GM18502 (cell line): ENCODE results near the gene KCNIP4.

Source experiments
- ATAC-seq: cut with Tn5 transposase; IDR thresholded peaks from one replicate; pipeline ENCODE4 v1.9.1; 2021; ENCODE audit warnings: mild to moderate bottlenecking; ENCODE audit not compliant: unreplicated experiment, poor library complexity

Gene KCNIP4

DNA sequence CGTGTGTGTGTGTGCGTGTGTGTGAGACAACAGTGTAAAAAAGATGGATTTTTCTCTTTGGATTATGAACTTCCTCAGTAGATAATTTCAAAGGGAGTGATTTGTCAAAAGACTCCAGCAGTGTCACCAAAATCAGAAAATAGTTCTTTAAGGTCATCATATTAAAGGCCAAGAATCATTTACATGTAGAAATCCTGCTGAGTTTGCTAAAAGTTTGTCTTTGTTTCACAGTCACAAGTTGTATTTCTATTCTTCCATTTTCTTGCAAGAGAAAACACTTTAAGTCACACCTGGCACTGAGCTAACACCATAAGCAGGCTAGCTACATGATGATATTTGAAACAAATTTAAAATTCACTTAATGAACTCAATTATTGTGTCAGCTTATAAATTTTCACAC lies 1025.6 kb downstream of the KCNIP4 start:
- ATAC-seq, result no peak

DNA sequence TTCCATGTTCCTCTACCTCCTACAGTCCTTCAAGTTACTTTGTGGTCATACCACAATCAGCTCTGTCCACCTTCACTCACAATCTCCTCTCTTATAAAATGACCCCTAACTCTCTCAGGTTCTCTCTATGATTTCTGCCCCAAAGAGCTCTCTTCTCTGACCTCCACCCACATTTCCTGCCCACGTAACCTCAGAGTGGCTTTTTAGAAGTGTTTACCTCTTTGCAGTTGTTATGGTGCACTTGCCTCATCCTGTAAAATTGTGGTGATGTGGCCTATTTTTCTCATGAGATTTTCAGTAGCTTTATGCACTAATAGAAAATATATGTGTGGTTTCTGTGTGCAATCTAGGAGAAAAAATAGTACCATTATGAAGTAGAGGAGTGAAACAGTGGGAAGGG lies 1032.5 kb downstream of the KCNIP4 start:
- no peak for ATAC-seq

GRCh38 chr4:20904966-20905365 lies 1043.6 kb downstream of the KCNIP4 start:
- no peak for ATAC-seq

DNA sequence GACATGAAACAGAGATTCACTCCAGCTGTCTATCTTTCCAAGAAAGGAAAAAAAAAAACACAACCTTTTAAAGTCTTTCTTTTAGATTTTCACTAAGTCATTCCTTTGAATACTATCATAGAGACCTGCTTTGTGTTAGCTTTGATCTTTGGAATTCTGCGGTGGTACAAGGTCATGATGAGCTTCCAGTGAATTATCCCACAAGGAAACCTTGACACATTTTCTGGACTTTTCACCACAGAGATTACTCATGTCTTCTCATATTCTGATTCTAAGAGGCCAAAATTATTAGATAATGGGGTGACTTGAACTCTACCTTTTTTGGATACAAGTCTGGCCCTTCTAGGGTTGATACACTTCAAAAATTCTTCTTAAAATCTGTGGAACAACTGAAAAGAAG lies 1046.7 kb downstream of the KCNIP4 start:
- ATAC-seq, result no peak

- no peak for ATAC-seq
These were observed 1049.0 kb downstream of the KCNIP4 start for GRCh38 chr4:20899591-20899990.

DNA sequence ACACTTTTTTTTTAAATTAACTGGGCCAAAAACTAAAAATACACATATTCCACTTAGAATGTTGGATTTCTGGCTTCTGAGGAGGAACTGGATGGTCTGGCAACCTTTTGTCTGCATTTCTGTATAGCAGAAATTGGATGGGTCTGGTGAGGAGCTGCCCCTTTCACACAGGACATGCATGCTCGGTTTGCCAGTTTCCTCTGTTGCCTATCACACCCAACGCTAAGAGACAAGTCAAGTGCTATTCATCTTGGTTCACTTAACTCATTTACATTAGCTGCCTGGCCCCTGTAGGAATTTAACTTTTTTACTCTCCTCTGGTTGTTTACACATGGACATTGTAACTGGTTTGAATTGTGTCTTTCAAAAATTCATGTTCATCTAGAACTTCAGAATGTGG lies 1052.6 kb downstream of the KCNIP4 start:
- no peak for ATAC-seq

DNA sequence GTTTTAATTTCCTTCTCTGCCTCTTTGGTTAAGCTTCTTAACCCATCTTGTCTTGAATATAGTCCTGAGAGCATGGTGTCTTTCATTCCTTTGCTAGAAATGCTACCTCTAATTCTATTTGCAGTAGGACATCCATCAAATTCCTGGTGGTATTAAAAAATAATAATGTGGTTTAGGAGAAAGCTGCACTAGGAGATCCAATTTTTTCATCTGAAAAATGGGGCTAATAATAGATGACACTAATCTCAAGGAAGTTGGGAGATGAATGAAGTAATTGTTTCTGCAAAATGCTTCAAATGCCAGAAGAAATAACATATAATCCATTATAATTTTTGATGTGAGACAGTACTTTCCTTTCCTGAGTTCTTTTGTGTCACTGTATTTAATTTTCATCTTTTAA lies 1053.4 kb downstream of the KCNIP4 start:
- ATAC-seq, result no peak

GRCh38 chr4:20890761-20891160 lies 1057.8 kb downstream of the KCNIP4 start:
- no peak for ATAC-seq

DNA sequence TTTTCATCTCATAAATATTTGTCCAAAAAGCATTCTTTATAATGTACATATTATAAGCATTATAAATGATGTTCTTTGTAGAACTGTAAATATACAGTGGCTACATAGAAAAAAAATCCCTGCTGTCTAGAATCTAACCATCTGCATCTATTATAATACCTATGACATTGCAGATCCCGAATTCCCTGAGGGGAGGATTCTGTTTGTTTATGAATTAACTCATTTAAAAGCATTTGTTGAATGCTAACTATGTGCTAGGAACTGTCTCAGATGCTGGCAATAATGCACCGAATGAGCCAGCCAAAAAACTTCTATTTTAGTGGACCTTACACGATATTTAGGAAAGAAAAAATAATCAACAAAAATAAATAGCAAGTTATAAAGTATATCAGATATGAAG lies 1058.7 kb downstream of the KCNIP4 start:
- no peak for ATAC-seq

GRCh38 chr4:20883677-20884076 lies 1064.9 kb downstream of the KCNIP4 start:
- ATAC-seq, result no peak

DNA sequence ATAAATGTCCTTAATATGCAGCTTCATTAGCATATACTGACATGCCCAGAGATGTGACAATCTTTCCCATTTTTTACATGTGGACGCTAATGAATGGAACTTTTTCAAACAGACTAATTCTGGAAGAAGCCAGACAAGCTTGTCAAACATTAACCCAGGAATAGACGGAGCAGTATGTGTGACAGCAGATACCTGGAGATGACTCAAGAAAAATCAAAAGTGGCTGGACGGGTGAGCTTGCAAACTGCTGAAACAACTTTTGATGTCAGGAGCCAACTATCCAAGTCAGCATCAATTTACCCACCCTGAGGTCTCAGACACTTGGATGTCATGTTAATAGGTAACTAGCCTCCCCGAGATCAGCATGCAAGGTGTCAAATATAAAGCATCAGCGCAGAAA lies 1065.3 kb downstream of the KCNIP4 start:
- no peak for ATAC-seq

GRCh38 chr4:20882500-20882899 lies 1066.1 kb downstream of the KCNIP4 start:
- ATAC-seq, result no peak

- no peak for ATAC-seq
These were observed 1066.9 kb downstream of the KCNIP4 start for GRCh38 chr4:20881658-20882057.

- ATAC-seq, result no peak
These were observed 1069.8 kb downstream of the KCNIP4 start for GRCh38 chr4:20878806-20879205.

GRCh38 chr4:20870436-20870835 lies 1078.1 kb downstream of the KCNIP4 start:
- ATAC-seq, result no peak

- ATAC-seq, result no peak
These were observed 1080.5 kb downstream of the KCNIP4 start for GRCh38 chr4:20868108-20868507.

GRCh38 chr4:20860878-20861277 lies 1087.7 kb downstream of the KCNIP4 start:
- ATAC-seq, result no peak

GRCh38 chr4:20859097-20859781 lies 1089.3 kb downstream of the KCNIP4 start:
- ATAC-seq, result no peak

GRCh38 chr4:20857081-20857480 lies 1091.5 kb downstream of the KCNIP4 start:
- no peak for ATAC-seq

- no peak for ATAC-seq
These were observed 1101.3 kb downstream of the KCNIP4 start for GRCh38 chr4:20847124-20847747.

DNA sequence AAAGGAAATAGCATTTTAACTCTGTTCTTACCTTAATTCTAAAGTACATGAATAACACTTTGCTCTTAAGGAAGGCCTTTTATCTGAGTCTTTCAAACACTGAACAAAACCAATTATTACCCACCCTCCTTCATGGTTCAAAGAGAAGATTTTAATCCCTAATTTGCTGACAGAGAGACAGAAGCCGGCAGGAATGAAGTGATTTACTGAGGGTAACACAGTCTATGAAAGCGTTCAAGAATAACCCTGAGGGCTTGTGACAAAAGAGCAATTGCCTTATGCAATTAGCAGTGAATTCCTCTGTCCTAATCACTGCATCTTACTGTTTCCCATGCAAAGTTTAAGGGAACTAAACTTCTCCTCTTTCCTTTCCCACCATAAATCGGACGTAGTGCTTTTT lies 1104.3 kb downstream of the KCNIP4 start:
- ATAC-seq, result no peak

DNA sequence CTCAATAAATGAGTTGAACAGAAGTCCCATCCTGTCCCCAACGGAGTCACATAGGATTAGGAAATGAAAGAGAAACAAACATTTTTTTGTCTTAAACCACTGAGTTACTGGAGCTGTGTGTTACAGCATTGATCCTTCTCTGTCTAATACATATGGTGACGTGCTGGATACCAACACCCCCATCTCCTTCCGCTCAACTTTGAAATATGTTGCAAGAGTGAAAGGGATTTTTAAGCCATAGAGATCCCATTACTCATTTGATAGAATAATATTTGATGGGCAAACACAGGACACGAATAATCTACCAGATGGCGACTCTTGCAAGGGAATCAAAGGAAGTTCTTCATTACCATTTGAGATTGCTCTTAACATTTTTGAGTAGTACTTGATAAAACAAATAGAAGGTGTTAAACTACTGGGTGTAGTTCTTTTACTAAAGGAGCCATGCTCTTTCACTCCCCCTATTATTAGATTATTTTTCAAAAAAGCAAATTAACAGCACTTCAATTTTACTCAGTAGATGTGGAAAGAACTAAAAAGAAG lies 1107.9 kb downstream of the KCNIP4 start:
- ATAC-seq, result no peak
